Suprapubic skin (tissue), 4 donors: ENCODE data around the gene MAIP1.

Experiments
- EP300 ChIP-seq: sonication (generic); formaldehyde crosslinking; IDR thresholded peaks from one replicate; pipeline ENCODE4 v1.6.1; 2017; ENCODE audit warnings: antibody characterized with exemption
- POLR2A ChIP-seq, 2 donors: fragments of 450-650 bp; IDR thresholded peaks; one replicate each; pipeline ENCODE4 v1.6.1; 2017; ENCODE audit warnings: antibody characterized with exemption in 2 of 2, mild to moderate bottlenecking in 2 of 2, moderate library complexity in 2 of 2
- POLR2AphosphoS5 ChIP-seq, 3 donors: sonication (generic); formaldehyde crosslinking; IDR thresholded peaks; one replicate each; pipeline ENCODE4 v1.6.1; 2017; ENCODE audit warnings: antibody characterized with exemption in 3 of 3
- TF ChIP-seq, protein P1 (sequence below), 2 donors: fragments of 200-600 bp in 1 of 2; fragments of 450-650 bp in 1 of 2; sonication (generic) in 1 of 2; IDR thresholded peaks; one replicate each; pipeline ENCODE4 v1.5.1; 2016 to 2019; ENCODE audit warnings: antibody characterized with exemption in 2 of 2, mild to moderate bottlenecking in 1 of 2, moderate library complexity in 1 of 2

GRCh38 chr2:199933466-199933865 lies 21.9 kb upstream of the MAIP1 start:
- TF ChIP-seq POLR2AphosphoS5 (IDR thresholded peaks at IDR 0.05) = no peak
- TF ChIP-seq, protein P1, sequence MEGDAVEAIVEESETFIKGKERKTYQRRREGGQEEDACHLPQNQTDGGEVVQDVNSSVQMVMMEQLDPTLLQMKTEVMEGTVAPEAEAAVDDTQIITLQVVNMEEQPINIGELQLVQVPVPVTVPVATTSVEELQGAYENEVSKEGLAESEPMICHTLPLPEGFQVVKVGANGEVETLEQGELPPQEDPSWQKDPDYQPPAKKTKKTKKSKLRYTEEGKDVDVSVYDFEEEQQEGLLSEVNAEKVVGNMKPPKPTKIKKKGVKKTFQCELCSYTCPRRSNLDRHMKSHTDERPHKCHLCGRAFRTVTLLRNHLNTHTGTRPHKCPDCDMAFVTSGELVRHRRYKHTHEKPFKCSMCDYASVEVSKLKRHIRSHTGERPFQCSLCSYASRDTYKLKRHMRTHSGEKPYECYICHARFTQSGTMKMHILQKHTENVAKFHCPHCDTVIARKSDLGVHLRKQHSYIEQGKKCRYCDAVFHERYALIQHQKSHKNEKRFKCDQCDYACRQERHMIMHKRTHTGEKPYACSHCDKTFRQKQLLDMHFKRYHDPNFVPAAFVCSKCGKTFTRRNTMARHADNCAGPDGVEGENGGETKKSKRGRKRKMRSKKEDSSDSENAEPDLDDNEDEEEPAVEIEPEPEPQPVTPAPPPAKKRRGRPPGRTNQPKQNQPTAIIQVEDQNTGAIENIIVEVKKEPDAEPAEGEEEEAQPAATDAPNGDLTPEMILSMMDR (IDR thresholded peaks at IDR 0.05) = no peak
- no peak for TF ChIP-seq EP300
- no peak for TF ChIP-seq POLR2A (IDR thresholded peaks at IDR 0.05)
